NCI-H2081 treated with DMSO at 0.1 percent for 48 hours (cell line): ENCODE data around the gene SARNP.

ENCODE experiments used
- DNase-seq: peaks from one replicate; lab custom pipeline; 2025; lab: John Stamatoyannopoulos, UW

Gene SARNP

GRCh38 chr12:55742719-55743405 lies 74.7 kb downstream of the SARNP start, which contains the start of gene GDF11:
GDF11 (plus strand) TSS chr12:55743122; CDS start chr12:55743317, 195 bp downstream.
- DNase-seq, result peak; percentile 41

GRCh38 chr12:55741931-55742680 lies 75.4 kb downstream of the SARNP start:
- DNase-seq, result no peak

GRCh38 chr12:55739025-55739378 lies 78.5 kb downstream of the SARNP start:
- no peak for DNase-seq

GRCh38 chr12:55738123-55739024 lies 79.2 kb downstream of the SARNP start:
- no peak for DNase-seq

- DNase-seq, result no peak
Measured at GRCh38 chr12:55737581-55738122, 79.9 kb downstream of the SARNP start.

GRCh38 chr12:55736780-55737580 lies 80.5 kb downstream of the SARNP start:
- peak; percentile 44 for DNase-seq

GRCh38 chr12:55736076-55736475 lies 81.4 kb downstream of the SARNP start:
- DNase-seq, result no peak

- DNase-seq, result no peak
Measured at GRCh38 chr12:55734595-55734994, 82.9 kb downstream of the SARNP start.

GRCh38 chr12:55733858-55734257 lies 83.7 kb downstream of the SARNP start:
- DNase-seq, result no peak

GRCh38 chr12:55733021-55733555 lies 84.4 kb downstream of the SARNP start:
- DNase-seq, result no peak

- no peak for DNase-seq
Measured at GRCh38 chr12:55732288-55732687, 85.2 kb downstream of the SARNP start.

GRCh38 chr12:55729819-55730818 lies 87.4 kb downstream of the SARNP start:
- DNase-seq, result no peak

GRCh38 chr12:55728939-55729818 lies 88.3 kb downstream of the SARNP start, which contains the start of gene CD63:
CD63 (minus strand) TSS chr12:55729009; CDS start chr12:55728341, 668 bp downstream.
- no peak for DNase-seq

- no peak for DNase-seq
Measured at GRCh38 chr12:55728186-55728938, 89.2 kb downstream of the SARNP start.

GRCh38 chr12:55727643-55728185 lies 89.8 kb downstream of the SARNP start:
- no peak for DNase-seq

GRCh38 chr12:55726971-55727370 lies 90.6 kb downstream of the SARNP start:
- no peak for DNase-seq

- no peak for DNase-seq
Measured at GRCh38 chr12:55725556-55725955, 92.0 kb downstream of the SARNP start.

- DNase-seq, result no peak
Measured at GRCh38 chr12:55724940-55725309, 92.6 kb downstream of the SARNP start.
